ENCODE data around the gene RALGAPA2.

The RALGAPA2 gene

DNA sequence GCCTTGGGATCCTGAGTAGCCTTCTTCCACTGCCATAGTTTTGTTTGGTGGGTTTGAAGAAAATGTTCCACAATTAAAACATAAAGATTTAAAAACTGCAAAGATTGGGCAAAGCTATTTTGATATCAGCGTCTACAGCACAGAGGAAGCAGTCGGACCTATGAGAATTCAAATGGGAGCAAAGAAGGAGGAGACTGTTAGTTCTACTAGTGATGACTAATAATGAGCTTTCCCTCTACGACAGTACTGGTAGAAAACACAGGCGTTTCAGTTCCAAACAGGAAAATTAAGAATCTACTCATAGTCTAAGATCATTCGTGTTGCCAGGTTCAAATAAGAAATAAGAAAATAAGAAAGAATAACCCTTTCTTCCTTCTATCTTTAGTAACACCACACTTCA is 223.4 kb downstream of the RALGAPA2 start:
- TF ChIP-seq REST (IDR thresholded peaks at IDR 0.05; ENCODE audit: insufficient replicate concordance, low read depth) = no peak
- TF ChIP-seq GABPA (IDR thresholded peaks at IDR 0.05; ENCODE audit: low read depth) = no peak
- TF ChIP-seq POLR2AphosphoS5 (IDR thresholded peaks at IDR 0.05; ENCODE audit: low read depth) = no peak
- TF ChIP-seq, protein P1, sequence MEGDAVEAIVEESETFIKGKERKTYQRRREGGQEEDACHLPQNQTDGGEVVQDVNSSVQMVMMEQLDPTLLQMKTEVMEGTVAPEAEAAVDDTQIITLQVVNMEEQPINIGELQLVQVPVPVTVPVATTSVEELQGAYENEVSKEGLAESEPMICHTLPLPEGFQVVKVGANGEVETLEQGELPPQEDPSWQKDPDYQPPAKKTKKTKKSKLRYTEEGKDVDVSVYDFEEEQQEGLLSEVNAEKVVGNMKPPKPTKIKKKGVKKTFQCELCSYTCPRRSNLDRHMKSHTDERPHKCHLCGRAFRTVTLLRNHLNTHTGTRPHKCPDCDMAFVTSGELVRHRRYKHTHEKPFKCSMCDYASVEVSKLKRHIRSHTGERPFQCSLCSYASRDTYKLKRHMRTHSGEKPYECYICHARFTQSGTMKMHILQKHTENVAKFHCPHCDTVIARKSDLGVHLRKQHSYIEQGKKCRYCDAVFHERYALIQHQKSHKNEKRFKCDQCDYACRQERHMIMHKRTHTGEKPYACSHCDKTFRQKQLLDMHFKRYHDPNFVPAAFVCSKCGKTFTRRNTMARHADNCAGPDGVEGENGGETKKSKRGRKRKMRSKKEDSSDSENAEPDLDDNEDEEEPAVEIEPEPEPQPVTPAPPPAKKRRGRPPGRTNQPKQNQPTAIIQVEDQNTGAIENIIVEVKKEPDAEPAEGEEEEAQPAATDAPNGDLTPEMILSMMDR (IDR thresholded peaks at IDR 0.05; ENCODE audit: insufficient read depth, low read length) = no peak
- TF ChIP-seq SPI1 (IDR thresholded peaks at IDR 0.05; ENCODE audit: borderline replicate concordance, low read depth) = no peak
- Histone ChIP-seq H3K27me3 (ENCODE audit: insufficient read depth, poor library complexity, severe bottlenecking) (no peaks in the 10 kb centered on the region), H3K27ac (replicated peaks) (no peak overlapping the region), H3K4me3 (replicated peaks; ENCODE audit: insufficient read depth, low read length) (no peak overlapping the region)
- DNase-seq (ENCODE audit: low read depth in 1 of 2, low spot score in 1 of 2) = no peak

DNA sequence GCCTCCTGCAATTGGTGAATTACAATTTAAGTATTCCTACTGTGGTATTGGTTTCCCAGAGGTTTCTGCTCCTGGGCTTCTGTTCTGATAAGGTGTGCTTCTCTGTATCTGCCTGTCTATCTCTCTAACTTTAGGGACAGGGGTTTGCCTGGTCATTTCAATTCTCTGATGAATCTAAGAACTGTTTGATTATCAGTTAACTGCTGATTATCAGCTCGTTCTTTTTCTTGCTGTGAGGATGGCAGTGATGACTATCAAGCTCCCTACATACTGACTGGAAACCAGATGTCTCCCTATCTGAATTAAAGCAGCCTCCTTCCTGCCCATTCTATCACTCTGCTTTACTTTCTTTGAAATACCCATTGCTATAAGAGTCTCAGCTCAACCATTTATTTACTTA is 224.1 kb downstream of the RALGAPA2 start:
- Histone ChIP-seq H3K27me3 (ENCODE audit: insufficient read depth, poor library complexity, severe bottlenecking) (no peaks in the 10 kb centered on the region), H3K4me3 (replicated peaks; ENCODE audit: insufficient read depth, low read length) (no peak overlapping the region), H3K27ac (replicated peaks) (no peak overlapping the region)
- TF ChIP-seq GABPA (IDR thresholded peaks at IDR 0.05; ENCODE audit: low read depth) (no peak), POLR2AphosphoS5 (IDR thresholded peaks at IDR 0.05; ENCODE audit: low read depth) (no peak), REST (IDR thresholded peaks at IDR 0.05; ENCODE audit: insufficient replicate concordance, low read depth) (no peak), SPI1 (IDR thresholded peaks at IDR 0.05; ENCODE audit: borderline replicate concordance, low read depth) (no peak)
- TF ChIP-seq, protein P1 (IDR thresholded peaks at IDR 0.05; ENCODE audit: insufficient read depth, low read length) = no peak
- DNase-seq (ENCODE audit: low read depth in 1 of 2, low spot score in 1 of 2) = no peak

GRCh38 chr20:20487811-20488210 is 224.6 kb downstream of the RALGAPA2 start:
- no peak overlapping the region for H3K4me3 ChIP-seq (replicated peaks; ENCODE audit: insufficient read depth, low read length)
- H3K27me3 ChIP-seq (ENCODE audit: insufficient read depth, poor library complexity, severe bottlenecking) = no peaks in the 10 kb centered on the region
- no peak for TF ChIP-seq GABPA (IDR thresholded peaks at IDR 0.05; ENCODE audit: low read depth)
- TF ChIP-seq, protein P1 (IDR thresholded peaks at IDR 0.05; ENCODE audit: insufficient read depth, low read length) = no peak
- TF ChIP-seq POLR2AphosphoS5 (IDR thresholded peaks at IDR 0.05; ENCODE audit: low read depth) = no peak
- TF ChIP-seq REST (IDR thresholded peaks at IDR 0.05; ENCODE audit: insufficient replicate concordance, low read depth) = no peak
- TF ChIP-seq SPI1 (IDR thresholded peaks at IDR 0.05; ENCODE audit: borderline replicate concordance, low read depth) = no peak
- no peak overlapping the region for H3K27ac ChIP-seq (replicated peaks)
- no peak for DNase-seq (ENCODE audit: low read depth in 1 of 2, low spot score in 1 of 2)

Data from HL-60 (cell line).